ENCODE data around the gene SLC2A11.
A peak's percentile ranks its signal among the peaks of the same experiment; 100 is the strongest.

SLC2A11 gene

DNA sequence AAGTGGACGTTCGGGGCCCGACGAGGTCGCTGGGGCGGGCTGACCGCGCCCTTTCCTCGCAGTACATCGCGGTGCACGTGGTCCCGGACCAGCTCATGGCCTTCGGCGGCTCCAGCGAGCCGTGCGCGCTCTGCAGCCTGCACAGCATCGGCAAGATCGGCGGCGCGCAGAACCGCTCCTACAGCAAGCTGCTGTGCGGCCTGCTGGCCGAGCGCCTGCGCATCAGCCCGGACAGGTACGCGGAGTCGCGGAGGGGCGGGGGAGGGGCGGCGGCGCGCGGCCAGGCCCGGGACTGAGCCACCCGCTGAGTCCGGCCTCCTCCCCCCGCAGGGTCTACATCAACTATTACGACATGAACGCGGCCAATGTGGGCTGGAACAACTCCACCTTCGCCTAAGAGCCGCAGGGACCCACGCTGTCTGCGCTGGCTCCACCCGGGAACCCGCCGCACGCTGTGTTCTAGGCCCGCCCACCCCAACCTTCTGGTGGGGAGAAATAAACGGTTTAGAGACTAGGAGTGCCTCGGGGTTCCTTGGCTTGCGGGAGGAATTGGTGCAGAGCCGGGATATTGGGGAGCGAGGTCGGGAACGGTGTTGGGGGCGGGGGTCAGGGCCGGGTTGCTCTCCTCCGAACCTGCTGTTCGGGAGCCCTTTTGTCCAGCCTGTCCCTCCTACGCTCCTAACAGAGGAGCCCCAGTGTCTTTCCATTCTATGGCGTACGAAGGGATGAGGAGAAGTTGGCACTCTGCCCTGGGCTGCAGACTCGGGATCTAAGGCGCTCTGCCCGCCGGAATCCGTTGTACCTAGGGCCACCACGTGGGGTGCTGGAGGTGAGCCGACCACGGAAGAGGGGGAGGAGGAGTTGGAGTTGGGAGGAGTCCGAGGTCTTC, 37.3 kb downstream of the SLC2A11 start:
- peak; percentile 56 for TF ChIP-seq CTCF (IDR thresholded peaks at IDR 0.05; ENCODE audit: extremely low read depth, insufficient read depth, missing control alignments)
- in situ Hi-C loops (cut with MboI; ENCODE audit: low pct_unique_long_range_greater_than_20kb, low sequenced_read_pairs, unreplicated experiment), result no loop called here
- peak; percentile 84 for DNase-seq (ENCODE audit: low spot score)

DNA sequence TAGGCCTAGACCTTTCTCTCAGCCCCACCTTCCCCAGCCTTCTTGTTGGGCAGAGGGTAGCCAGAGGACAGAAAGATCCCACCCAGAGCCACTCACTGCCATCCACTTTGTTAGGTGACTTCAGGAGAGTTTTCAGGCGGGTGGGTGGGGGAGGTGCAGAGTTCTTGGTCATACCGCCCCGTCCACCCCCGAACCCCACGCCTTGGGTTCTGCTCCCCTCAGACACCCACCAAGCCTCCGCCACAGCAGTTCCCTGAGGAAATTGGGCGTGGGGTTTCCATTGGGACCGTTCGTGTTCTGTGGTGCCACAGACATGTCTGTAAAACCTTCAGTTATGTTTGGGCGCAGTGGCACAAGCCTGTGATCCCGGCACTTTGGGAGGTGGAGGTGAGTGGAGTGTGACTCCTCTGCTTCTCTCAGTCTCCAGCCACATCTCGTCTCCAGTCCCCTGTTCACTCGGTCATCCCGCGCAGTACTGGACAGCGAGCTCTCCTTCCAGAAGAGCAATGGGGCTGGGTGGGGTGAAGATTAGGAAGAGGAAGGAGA, 38.0 kb downstream of the SLC2A11 start:
- DNase-seq (ENCODE audit: low spot score), result no peak
- in situ Hi-C loops (cut with MboI; ENCODE audit: low pct_unique_long_range_greater_than_20kb, low sequenced_read_pairs, unreplicated experiment), result no loop called here
- TF ChIP-seq CTCF (IDR thresholded peaks at IDR 0.05; ENCODE audit: extremely low read depth, insufficient read depth, missing control alignments), result no peak

DNA sequence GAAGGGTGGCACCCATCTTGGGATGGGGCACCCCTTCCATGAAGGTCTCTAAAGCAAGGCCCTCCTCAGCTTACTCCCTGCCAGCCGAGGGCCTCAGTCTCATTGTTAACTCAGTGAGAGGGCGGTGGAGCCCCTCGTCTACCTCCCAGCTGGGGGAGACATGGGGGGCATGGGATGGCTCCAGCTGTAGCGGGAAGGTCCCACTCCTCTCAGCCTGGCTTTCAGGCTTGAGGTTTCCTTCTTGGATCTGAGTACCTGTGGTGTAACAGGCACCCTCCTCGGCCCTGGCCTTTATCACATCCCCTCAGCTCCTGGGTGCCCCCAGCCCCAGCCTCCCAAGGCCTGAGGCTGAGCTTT, 38.5 kb downstream of the SLC2A11 start:
- in situ Hi-C loops (cut with MboI; ENCODE audit: low pct_unique_long_range_greater_than_20kb, low sequenced_read_pairs, unreplicated experiment), result no loop called here

DNA sequence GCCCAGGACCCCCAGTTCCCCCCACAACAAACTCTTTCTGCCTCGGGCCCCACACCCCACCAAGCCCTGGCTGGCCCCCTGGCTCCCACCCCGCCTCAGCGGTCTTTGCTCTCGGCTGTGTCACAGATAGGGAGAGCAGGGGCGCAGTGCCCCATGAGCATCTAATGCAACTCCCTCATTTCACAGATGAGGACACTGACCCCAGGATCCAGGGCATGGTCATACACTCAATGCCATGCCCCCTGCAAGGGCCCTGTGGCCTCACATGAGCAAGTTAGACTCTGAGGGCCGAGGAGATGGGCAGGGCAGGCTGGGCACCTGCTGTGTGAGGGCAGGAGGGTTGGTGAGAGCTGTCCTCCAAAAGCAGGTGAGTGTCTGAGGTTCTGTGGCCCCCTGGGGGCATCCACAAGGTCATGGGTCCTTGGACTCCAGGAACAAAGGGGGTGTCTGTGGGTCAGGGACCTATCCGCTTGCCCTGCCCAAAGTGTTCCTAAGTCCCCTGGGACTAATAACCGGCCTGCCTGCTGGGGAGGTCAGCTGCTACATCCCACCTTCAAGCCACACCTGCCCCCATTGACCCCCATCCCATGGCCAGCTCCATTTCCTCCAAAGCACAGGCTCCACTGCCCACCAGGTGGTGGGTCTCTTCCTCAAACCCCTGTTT, 39.0 kb downstream of the SLC2A11 start:
- no peak for TF ChIP-seq CTCF (IDR thresholded peaks at IDR 0.05; ENCODE audit: extremely low read depth, insufficient read depth, missing control alignments)
- DNase-seq (ENCODE audit: low spot score), result no peak
- in situ Hi-C loops (cut with MboI; ENCODE audit: low pct_unique_long_range_greater_than_20kb, low sequenced_read_pairs, unreplicated experiment), result no loop called here

More for the DNA sequence above, 38.5 kb downstream of the SLC2A11 start:
- DNase-seq (ENCODE audit: low spot score), result no peak
- no peak for TF ChIP-seq CTCF (IDR thresholded peaks at IDR 0.05; ENCODE audit: extremely low read depth, insufficient read depth, missing control alignments)

DNA sequence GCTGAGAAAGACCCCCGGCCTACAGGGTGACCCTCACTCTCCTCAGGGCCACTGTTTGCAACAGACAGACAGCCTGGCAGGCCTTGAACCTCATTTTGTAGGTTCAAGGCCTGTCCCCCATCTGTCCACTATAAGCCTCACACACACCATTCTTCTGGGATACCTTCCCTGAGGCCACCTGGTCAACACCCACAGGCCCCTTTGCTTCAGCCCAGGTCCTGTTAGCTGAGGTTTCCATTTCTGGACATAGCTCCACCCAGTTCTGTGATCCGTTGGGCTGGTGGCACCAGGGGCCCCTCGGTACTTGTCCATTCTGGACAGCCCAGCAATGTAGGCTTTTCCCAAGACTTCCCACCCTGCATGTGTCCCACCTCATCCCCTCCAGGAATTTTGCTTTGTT, 39.6 kb downstream of the SLC2A11 start:
- TF ChIP-seq CTCF (IDR thresholded peaks at IDR 0.05; ENCODE audit: extremely low read depth, insufficient read depth, missing control alignments), result no peak
- no peak for DNase-seq (ENCODE audit: low spot score)
- in situ Hi-C loops (cut with MboI; ENCODE audit: low pct_unique_long_range_greater_than_20kb, low sequenced_read_pairs, unreplicated experiment), result no loop called here

GRCh38 chr22:23898006-23898974, 40.6 kb downstream of the SLC2A11 start:
- DNase-seq (ENCODE audit: low spot score), result no peak
- in situ Hi-C loops (cut with MboI; ENCODE audit: low pct_unique_long_range_greater_than_20kb, low sequenced_read_pairs, unreplicated experiment), result no loop called here
- TF ChIP-seq CTCF (IDR thresholded peaks at IDR 0.05; ENCODE audit: extremely low read depth, insufficient read depth, missing control alignments), result no peak
